Inferior parietal cortex (tissue), 1 donor: ENCODE data around the gene DLL1.

ENCODE experiments used
- DNase-seq: peaks from one replicate; pipeline ENCODE4 v3.0.0-alpha.2; 2016; ENCODE audit errors: extremely low spot score

DLL1 gene

GRCh38 chr6:170283212-170284081 lies 7.4 kb downstream of the DLL1 start:
- no peak for DNase-seq

DNA sequence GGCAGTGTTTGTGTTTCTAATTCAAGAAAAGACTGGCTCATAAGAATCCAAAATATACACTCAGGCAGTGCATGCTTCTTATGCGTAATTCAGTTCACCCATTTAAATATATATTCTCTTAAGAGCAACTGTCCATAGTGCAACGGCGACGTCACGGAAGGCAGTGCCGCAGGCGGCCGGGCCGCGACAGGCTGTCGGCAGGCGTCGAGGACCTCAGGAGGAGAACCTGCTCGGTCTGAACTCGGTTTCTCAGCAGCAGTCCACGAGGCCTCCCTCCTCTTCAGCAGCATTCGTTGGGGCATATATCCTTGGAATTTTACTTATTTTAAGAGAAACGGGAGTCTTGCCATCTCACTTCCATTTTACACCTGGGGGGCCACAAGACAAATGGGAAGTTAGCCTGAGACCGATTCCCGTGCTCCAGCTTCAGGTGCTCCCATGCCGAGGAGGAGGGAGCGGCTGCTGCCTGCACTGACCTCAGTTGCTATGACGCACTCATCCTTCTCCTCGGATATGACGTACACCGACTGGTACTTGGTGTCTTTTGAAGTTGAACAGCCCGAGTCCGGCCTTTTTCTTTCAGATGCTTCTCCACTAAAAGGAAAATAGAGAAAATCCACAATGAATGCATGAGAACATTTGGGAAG lies 8.2 kb downstream of the DLL1 start:
- DNase-seq = no peak

DNA sequence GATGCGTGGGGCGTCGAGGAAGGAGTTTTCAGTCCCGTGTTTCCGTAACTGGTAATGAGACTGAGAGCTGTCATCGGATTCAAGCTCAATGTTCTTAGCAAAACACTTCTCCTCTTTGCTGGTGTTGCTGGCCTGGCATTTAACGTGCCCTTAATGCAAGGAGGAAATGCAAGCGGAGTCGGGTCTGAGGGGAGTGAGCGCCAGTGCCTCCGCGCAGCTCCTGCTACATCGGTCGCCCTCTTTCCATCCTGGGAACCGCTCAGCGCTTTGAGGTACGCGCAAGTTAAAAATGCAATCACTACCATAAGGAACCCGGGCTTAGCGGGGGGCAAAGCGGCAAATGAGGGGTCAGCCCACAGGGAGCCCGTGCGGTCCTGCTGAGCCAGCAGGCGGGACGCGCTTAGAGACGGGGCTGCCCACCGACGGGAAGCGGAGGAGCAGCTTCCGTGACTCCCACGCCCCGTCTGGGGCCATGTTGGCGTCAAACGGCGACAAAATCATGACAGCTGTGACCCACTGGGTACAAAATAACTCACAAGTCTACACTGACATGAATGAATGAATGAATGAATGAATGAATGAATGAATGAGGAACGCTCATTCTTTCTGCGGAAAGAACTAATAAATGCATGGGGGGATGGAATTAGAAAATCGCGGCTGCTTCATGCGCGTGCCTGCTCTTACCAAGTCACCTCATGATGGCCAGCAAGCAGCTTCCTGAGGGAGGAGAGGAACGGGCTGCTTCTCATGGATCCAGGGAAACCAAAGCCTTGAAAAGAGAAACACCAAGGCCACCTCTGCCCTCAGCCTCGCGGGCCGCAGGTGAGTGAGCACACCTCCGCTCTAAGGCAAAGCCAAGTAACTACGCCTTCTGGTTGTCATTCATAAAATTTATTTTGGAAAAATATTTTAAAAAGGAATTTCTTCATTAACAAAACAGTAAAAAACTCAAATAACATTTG lies 9.3 kb downstream of the DLL1 start:
- DNase-seq = no peak

DNA sequence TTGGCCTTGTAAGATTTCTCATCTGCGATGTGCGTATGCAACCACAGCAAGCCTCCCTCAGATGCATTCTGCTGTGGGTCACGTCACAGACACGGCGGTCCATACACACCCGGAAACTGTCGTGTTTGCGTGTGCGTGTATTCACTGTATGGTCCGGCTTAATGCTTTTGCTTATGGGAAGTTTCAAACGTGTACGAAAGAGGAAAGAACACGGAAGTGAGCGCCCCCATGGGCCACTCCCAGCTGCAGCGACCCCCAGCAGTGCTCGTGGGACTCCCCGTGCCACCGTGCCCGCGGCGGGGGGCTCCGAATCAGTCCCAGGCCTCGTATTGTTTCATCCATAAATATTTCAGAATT lies 10.2 kb downstream of the DLL1 start:
- no peak for DNase-seq

DNA sequence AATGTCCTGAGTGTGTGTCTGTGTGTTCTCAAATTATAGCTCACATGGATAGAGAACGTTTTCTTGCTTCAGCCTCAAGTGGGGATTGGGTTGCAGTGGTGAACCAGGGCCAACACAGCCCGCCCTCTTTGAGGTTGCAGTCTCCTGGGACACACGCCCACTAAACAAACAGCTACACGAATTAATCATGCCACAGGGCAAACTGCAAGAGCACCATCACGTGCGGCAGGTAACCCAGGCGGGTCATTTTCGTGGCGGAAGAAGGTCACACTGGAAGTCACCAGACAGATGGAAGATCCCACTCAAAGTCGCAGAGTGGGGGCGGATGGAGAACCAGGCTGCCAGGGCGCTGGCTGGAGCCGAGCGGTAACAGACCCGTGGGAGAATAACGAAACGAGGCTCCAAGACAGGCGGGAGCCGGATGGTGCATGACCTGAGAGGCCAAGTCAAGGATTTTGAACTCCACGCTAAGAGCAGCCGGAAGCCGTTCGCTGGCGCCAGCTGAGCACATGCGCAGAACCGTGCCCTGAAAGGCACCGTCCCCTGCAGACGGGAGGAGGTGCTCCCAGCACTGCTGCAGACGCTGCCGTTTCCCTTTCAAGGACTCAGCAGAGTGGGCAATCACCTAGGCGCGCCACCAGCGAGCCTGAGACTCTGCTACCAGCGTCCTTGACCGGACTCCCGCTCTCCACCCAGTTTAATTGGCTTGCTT lies 10.7 kb downstream of the DLL1 start:
- DNase-seq = no peak

DNA sequence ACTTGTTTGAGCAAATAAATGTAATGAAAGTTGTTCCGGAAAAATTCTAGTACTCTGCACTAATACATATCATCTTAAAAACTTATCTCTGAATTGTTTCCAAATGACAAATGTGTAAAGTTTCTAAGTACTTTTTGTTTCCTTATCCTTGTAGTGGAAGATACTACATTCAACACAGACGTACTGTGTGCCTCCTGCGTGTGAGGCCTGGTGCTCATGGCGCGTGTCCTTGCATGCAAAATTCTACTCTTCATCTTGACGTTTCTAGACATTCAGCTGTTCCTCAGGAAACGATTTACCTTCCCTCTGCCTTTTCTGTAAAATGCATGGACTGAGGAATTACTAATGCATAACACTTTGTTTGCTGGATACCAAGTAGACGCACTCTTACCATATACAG lies 11.5 kb downstream of the DLL1 start:
- DNase-seq = no peak

DNA sequence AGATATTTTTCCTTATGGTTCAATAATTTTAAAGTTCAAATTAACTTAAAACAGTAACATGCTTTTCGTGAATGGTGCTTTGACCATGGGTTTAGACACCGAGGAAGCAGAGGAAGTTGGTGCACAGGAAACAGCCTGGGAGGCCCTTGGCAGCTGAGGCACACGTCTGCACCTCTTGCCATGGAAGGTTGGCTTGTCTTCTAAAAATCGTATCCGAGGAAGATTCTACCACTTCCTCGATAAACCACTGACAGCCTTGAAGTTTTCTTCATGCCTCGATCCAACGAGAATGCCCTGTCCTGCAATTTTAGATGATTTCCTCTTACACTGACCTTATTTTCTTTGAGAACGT lies 12.2 kb downstream of the DLL1 start:
- no peak for DNase-seq

DNA sequence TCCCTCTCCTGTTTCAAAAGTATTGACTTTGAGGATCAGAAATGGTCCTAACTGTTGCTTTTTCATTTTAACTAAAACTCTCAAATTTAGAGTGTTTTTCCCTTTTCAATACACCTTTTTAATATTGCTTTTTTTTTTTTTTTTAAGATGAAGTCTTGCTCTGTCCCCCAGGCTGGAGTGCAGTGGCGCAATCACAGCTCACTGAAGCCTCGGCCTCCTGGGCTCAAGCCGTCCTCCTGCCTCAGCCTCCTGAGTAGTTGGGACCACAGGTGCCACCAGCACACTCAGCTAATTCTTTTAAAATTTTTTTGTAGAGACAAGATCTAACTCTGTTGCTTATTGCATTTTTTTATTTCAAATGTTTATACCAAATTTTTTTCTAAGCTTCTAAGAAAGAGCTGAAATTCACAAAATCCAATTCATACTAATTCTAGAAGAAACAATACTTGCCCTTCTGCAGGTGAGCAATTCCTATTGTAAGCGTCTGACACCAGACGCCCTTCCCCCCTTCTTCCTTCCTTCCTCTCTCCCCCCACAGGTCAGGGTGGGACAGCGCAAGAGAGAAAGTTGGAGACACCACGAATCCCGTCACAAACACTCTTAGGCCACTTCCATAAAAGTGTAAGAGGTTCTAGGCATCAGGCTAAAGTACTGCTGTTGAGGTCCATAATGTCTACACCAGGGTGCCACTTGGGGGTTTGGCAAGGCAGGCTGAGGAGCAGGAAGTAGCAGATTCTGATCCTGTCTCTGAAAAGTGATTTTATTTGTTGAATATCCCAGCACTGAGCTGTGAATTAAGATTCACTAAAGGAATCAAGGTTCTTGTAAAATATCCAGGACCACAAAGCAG lies 12.8 kb downstream of the DLL1 start:
- no peak for DNase-seq

DNA sequence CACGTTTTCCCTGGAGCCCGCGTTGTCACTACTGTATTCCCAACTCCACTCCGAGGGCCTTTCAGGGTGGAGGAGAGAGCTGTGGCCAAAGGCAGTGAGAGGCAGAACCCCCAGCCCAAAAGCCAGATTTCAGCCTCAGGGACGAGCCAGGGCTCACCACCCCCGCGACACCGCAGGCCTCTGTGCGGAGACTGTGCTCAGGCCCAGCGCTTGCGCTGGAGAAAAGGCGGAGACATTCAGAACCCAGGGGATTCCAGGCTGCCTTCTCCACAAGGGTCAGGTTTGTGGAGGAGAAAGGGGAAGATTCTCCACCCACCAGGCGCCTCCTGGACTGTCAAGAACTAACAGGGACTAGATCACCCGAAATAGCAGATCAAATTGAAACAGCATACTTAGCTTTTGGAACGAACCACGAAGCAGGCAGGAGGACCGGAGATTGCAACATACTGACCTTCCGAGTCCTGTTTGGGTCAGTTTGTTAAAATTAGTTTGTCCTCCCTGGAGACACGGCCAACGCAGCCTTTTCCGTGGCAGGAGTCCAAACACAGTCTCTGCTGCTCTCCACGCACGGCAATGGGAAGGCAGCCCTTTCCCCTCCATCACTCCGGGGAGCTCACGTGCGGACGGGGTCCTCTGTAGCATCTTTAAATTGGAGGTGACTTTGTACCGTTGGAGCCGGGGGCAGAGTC lies 14.4 kb downstream of the DLL1 start:
- no peak for DNase-seq

- DNase-seq = no peak
Measured at GRCh38 chr6:170274713-170275560, 15.9 kb downstream of the DLL1 start.

DNA sequence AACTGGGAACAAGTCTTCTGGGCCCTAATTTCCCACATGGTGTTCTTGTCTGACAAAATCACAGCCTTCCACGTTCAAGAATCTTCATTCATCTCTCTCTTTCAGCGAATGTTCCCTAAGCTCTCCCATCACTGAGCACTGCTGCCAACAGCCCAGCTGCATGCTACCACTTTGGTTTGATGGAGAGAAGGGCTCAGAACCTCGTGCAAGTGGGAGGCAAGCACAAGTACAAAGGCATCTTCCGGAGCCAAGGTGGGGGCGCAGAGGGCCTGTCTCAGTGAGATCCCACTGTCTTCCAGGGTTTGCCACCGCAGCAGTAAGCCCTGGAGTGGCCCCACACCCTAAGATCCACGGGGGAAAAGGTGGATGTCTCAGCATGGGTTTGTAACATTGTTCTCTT lies 17.2 kb downstream of the DLL1 start:
- DNase-seq = no peak

DNA sequence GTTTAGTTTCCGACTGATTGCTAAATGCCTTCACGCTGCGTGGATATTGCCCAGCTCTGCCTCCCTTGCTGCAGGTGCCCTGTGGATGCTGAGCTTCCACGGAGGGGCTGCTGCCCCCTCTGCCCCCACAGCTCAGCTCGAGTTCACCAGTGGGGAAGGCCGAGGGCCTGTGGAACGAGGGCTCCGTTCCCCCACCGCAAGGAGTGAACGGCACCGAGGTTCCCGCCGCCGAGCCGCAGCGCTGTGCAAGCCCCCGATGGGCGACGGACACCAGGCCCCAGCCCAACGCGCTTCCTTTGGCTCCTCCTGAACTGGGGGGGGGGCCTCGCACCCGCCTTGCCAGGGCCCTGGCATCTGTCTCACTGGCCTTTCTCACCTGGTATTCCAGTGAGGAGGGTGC lies 17.7 kb downstream of the DLL1 start:
- no peak for DNase-seq

GRCh38 chr6:170272341-170273065 lies 18.4 kb downstream of the DLL1 start:
- no peak for DNase-seq

GRCh38 chr6:170271771-170272314 lies 19.0 kb downstream of the DLL1 start:
- DNase-seq = no peak

DNA sequence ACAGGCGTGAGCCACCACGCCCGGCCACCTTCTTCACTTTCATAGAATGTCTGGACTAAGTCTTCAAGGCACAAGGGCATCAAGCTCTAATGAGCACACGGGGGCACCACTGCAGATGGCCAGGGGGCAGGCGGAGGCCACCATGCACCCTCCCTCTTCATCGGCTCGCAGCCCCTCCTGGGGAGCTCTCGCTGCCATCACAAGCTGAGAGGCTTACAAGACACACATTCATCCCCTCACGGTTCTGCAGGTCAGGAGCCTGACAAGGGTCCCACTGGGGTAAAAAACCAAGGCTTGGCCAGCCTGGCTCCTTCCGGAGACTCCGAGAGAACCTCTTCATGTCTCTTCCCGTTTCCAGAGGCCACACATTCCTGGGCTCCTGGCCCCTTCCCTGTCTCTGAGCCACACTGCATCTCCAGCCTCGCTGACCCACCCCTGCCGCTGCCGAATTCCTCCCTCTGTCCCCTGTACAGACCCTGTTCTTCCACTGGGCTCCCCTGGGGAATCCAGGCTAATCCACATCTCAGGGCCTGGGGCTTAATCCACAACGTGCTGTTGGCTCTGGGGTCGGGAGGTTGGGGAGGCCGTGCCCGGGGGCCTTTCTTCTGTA lies 19.8 kb downstream of the DLL1 start:
- no peak for DNase-seq

DNA sequence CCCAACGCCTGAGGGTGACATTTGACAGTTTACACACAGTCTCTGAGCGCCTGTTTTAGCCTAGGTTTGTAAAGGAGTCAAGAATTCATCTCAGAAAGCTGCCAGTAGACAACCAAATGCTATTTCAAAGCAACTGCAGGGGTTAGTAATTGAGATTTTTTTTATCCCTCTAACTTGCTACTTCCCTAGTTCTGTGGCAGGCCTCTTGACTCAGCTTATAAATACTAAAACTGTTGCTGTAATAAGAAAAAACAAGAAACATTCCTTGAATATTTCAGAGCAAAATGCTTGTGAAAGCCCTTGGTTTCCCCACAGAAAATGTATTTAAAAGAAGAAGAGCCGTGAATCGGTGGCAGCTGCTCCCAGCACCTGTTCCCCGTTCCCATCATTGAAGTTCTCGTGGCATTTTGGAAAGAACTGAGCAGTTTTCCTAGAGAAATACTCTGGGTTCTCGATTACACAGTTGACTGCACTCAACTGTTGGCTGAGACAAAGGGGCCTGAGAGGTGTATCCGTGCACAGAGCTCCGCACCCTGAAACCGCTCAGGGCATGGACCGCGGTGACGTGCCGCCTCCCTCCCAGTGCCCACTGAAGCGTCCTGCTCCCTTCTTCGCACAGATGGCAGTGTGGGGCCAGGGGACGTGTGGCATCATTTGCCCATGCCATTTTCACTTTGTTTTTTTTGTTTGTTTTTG lies 20.9 kb downstream of the DLL1 start:
- no peak for DNase-seq

- no peak for DNase-seq
Measured at GRCh38 chr6:170269151-170269845, 21.6 kb downstream of the DLL1 start.
